ENCODE measurements around the gene FANK1. TPM values are rescaled to one million over a fixed set of nuclear protein-coding genes. Genes with fewer than 3 reads are reported as not detected.
"Not testable (repeated sequence)": the region's sequence is repeated elsewhere in the genome, so short reads cannot be mapped to it uniquely, and the experiment has no call there.

FANK1 gene
- total RNA-seq, 2 donors from 2014 or later = 1.1 TPM; not detected in 1

DNA sequence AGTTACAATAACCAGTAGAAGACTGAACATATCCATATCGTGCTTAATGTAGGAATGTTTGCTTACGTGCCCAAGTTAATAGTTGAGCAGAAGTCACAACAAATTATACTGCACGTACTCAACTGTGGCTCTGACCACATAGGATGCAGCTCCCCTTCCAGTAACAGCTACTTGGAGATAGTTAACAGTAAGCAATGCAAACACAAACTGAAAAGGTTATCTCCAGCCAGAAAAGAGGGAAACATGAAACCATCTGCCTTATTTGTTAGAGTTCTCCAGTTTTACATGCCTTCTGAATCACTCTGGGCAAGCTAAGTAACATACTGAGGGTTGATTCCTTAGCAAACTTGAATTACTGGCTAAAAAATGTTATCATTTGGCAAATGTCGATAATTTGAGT lies 25.0 kb upstream of the FANK1 start:
- ATAC-seq (replicated peaks in 1 of 2) (no peak), DNase-seq (no peak)
- Mint-ChIP-seq H3K36me3 (ENCODE audit: insufficient read depth in 2 of 2) (peaks cover 5 to 7% of the 10 kb centered on the region in 2 donors), H3K27me3 (ENCODE audit: low read depth) (no peaks in the 10 kb centered on the region), H3K9me3 (no peaks in the 10 kb centered on the region), H3K27ac (no peak overlapping the region), H3K4me3 (no peak overlapping the region), H3K4me1 (ENCODE audit: low read depth) (no peaks in the 10 kb centered on the region)

DNA sequence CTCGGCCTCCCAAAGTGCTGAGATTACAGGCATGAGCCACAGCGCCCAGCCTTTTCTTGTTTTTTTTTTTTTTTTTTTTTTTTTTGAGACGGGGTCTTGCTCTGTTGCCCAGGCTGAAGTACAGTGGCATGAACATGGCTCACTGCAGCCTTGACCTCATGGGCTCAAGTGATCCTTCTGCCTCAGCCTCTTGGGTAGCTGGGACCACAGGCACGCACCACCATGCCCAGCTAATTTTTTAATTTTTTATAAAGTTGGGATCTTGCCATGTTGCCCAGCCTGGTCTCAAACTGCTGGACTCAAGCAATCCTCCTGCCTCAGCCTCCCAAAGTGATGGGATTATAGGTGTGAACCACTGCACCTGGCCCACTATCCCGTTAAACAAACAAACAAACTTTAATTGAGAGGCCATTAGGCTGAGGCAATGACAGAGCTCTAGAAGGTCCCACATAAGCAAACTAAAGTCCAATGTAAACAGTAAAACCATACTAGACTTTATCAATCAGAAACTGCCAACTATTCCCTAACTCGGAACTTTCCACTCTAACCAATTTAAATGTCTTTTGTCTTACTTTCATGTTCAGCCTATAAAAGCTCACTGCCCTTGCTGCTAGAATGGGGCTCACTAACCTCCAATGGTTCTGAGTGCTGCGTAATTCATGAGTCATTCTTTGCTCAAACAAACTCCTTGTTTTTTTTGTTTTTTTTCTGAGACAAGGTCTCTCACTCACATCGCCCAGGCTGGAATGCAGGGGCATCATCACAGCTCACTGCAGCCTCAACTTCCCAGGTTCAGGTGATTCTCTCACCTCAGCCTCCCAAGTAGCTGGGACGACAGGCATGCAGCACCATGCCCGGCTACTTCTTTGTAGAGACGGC lies 17.2 kb upstream of the FANK1 start:
- peaks cover 10 to 13% of the 10 kb centered on the region in 2 donors for H3K36me3 Mint-ChIP-seq (ENCODE audit: insufficient read depth in 2 of 2)
- no peak for ATAC-seq (replicated peaks in 1 of 2)

DNA sequence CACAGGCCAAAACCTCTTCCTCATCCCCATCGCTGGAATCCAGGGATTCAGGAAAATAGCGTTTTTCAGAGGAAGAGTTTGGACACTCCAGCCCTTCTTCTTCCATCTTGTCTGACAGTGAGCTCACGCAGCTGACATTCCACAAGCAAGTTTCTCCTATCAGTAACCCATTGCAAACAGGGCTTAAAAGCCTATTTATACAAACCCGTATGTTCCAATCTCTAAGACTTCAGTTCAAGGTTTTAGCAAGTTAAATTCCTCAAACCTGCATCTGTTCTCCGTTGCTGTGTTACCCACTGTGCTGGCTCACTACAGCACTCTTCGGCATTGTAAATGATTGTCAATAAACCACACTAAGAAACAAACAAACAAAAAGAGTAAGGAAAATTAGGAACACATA lies 15.6 kb upstream of the FANK1 start:
- DNase-seq (no peak), ATAC-seq (replicated peaks in 1 of 2) (no peak)
- H3K36me3 Mint-ChIP-seq (ENCODE audit: insufficient read depth in 2 of 2) = peaks cover 8 to 11% of the 10 kb centered on the region in 2 donors
- no peak overlapping the region for H3K4me3 Mint-ChIP-seq
- no peaks in the 10 kb centered on the region for H3K4me1 Mint-ChIP-seq (ENCODE audit: low read depth)
- H3K27me3 Mint-ChIP-seq (ENCODE audit: low read depth) = no peaks in the 10 kb centered on the region
- no peak overlapping the region for H3K27ac Mint-ChIP-seq
- H3K9me3 Mint-ChIP-seq = no peaks in the 10 kb centered on the region

More for the DNA sequence above, 17.2 kb upstream of the FANK1 start:
- Mint-ChIP-seq H3K27ac (no peak overlapping the region), H3K27me3 (ENCODE audit: low read depth) (no peaks in the 10 kb centered on the region), H3K4me1 (ENCODE audit: low read depth) (no peaks in the 10 kb centered on the region), H3K9me3 (no peaks in the 10 kb centered on the region), H3K4me3 (no peak overlapping the region)
- DNase-seq = no peak

DNA sequence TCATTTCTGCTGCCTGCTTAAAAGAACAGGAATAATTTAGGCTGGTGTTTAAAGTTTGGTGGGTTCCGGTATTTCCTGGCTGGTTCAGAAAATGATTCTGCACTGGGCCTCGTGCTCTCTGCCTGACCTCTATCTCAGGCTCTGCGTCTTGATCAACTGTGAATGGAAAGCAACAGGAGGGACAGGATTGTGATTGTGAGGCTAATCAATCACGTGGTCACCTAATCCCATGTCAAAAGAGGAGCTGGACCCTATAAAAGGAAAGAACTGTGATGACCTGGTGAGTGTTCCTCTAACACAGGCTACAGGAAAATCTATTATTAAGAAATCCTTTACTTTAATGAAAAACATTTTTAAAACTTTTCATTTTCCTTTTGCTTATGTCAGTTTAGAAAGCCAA lies 15.2 kb upstream of the FANK1 start, which contains the start of gene DHX32:
TSS of gene DHX32 (minus strand) at position 101 of the 400 bp plus-strand sequence. CDS start 468 bp downstream, outside the sequence.
- no peak within 1 kb of the TSS for H3K4me3 Mint-ChIP-seq
- H3K27ac Mint-ChIP-seq = no peak within 1 kb of the TSS
- ATAC-seq (replicated peaks in 1 of 2) (no peak), DNase-seq (no peak)
- no peaks in the 10 kb centered on the region for H3K4me1 Mint-ChIP-seq (ENCODE audit: low read depth)
- no peaks in the 10 kb centered on the region for H3K9me3 Mint-ChIP-seq
- H3K27me3 Mint-ChIP-seq (ENCODE audit: low read depth) = no peaks in the 10 kb centered on the region
- H3K36me3 Mint-ChIP-seq (ENCODE audit: insufficient read depth in 2 of 2) = peaks cover 6 to 7% of the 10 kb centered on the region in 2 donors

DNA sequence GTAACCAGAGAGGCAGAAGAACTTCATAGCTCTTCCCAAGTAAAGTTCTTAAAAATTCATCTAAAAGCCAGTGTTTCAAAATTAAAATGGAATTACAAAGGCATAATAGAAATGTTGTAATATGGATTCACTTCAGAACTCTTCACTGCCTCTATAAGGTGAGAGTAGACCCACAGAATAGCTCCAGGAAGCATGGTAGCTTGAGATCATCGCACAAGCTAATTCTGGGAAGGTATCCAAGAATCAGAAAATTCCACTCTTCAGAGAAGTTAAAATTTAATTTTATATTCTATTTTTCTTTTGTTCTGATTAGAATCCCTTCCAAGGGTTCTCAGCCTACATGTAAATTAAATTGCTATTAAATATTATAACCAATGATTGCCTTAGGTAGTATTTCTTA lies 13.8 kb upstream of the FANK1 start:
- DNase-seq = no peak

DNA sequence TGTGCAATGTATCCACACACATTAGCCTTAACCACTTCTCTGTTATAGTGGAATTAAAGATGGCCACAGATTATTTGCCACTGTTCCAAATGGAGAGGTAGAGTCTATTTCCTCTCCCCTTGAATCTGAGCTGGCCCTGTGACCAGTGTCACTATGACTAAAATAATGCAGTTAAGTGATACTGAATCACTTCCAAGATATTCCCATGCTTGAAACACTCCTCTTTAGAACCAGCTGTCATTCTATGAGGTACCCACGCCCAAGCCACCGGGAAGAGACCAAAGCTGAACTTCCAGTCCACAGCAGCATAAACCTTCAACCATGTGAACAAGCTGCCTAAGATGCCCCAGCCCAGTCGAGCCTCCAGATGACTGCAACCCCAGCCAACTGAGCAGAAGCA lies 13.2 kb upstream of the FANK1 start:
- DNase-seq (no peak), ATAC-seq (replicated peaks in 1 of 2) (no peak)
- Mint-ChIP-seq H3K4me1 (ENCODE audit: low read depth) (no peaks in the 10 kb centered on the region), H3K27me3 (ENCODE audit: low read depth) (no peaks in the 10 kb centered on the region), H3K9me3 (no peaks in the 10 kb centered on the region), H3K27ac (no peak overlapping the region), H3K36me3 (ENCODE audit: insufficient read depth in 2 of 2) (peaks cover 3 to 6% of the 10 kb centered on the region in 2 donors), H3K4me3 (no peak overlapping the region)

More for the DNA sequence above, 13.8 kb upstream of the FANK1 start:
- Mint-ChIP-seq H3K36me3 (ENCODE audit: insufficient read depth in 2 of 2) (peaks cover 3 to 6% of the 10 kb centered on the region in 2 donors), H3K27ac (no peak overlapping the region), H3K4me1 (ENCODE audit: low read depth) (no peaks in the 10 kb centered on the region), H3K4me3 (no peak overlapping the region), H3K9me3 (no peaks in the 10 kb centered on the region), H3K27me3 (ENCODE audit: low read depth) (no peaks in the 10 kb centered on the region)
- ATAC-seq (replicated peaks in 1 of 2) = no peak

DNA sequence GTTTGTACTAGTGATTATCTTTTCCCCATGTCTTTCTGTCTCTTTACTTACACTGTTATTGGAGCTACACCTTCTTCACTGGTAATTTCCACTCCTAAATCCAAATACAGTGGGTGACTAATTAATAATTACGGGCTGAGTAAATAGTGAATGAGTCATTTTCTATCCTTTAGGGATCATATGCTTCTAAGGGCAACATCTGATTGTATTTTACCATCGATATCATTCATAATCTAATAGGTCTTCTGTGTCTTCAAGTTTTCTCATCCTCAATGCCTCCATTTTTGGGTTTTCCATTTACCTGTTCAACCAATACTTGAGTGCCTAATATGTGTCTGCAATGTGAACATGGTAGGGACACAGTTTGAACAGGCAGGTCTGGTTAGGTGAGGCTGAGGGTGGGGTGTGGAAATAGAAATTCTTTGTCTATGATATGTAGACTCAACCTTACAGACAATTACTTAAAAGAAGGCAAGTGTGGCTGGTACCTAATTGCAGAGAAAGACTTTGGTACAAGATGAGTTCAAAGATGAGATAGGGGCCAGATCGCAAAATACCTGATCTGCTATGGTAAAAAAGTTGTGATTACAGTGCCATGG lies 9.4 kb upstream of the FANK1 start:
- no peaks in the 10 kb centered on the region for H3K36me3 Mint-ChIP-seq (ENCODE audit: insufficient read depth in 2 of 2)
- no peak overlapping the region for H3K4me3 Mint-ChIP-seq
- H3K9me3 Mint-ChIP-seq = no peaks in the 10 kb centered on the region
- ATAC-seq (replicated peaks in 1 of 2) = no peak
- no peak for DNase-seq
- H3K27ac Mint-ChIP-seq = no peak overlapping the region
- H3K27me3 Mint-ChIP-seq (ENCODE audit: low read depth) = no peaks in the 10 kb centered on the region
- H3K4me1 Mint-ChIP-seq (ENCODE audit: low read depth) = no peaks in the 10 kb centered on the region

DNA sequence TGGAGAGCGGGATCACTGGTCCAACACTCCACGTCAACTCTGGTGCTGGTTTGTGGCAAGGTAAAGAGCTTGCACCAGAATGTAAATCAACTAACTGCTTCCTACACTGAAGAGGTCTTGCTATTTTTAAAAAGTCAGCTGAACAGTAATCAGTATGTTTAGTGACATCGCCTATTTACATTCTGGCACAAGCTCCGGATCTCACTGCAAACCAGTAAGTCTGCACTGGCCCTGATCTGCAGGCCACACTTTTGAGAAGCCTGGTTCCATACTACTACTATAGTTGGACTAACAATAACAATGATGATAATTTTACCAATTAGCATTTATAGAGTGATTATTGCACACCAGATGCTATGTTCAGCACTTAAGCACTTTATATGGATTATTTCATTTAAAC lies 6.9 kb upstream of the FANK1 start:
- not testable (repeated sequence) for DNase-seq; H3K27me3 Mint-ChIP-seq (ENCODE audit: low read depth); H3K9me3 Mint-ChIP-seq; H3K27ac Mint-ChIP-seq; H3K4me1 Mint-ChIP-seq (ENCODE audit: low read depth); H3K4me3 Mint-ChIP-seq; ATAC-seq (replicated peaks in 1 of 2); H3K36me3 Mint-ChIP-seq (ENCODE audit: insufficient read depth in 2 of 2)

DNA sequence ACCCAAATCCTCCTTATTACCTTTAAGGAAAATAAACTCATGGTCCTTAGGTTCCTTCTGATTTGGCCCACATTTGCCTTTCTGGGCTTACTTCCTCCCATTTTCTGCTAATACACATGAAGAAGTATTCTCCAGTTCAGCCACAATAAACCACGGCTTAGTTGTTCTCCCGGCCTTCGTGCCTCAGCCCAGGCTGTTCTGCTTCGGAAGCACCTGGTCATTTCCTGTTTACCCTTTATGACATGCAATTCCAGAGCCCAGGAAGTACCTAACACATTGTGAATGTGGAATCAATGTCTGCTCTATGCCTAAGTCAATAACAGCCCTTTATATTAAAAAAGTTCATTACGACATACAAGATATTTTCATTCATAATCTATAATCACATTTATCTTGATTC lies 4.0 kb upstream of the FANK1 start:
- not testable (repeated sequence) for H3K36me3 Mint-ChIP-seq (ENCODE audit: insufficient read depth in 2 of 2); ATAC-seq (replicated peaks in 1 of 2); H3K27ac Mint-ChIP-seq; DNase-seq; H3K4me3 Mint-ChIP-seq; H3K9me3 Mint-ChIP-seq; H3K4me1 Mint-ChIP-seq (ENCODE audit: low read depth)
- peaks cover 15% of the 10 kb centered on the region for H3K27me3 Mint-ChIP-seq (ENCODE audit: low read depth)

DNA sequence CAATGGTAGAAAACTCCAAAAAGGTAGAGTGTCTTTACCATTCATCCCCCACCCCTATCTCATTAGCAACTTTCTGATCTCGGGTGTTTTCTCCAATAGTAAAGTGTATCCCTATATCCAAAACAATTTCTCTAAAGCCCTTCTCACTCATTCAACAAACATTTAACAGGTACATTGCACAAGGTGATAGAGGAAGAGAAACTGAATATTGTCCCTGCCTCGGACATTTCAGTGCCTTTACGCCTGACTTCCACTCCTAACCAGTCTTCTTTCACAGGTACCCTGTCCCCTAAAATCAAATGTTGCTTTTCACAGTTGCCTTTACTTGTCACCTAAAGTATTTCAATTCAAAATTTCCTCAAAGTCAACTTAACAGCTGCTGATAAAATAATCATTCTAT lies 2.2 kb upstream of the FANK1 start:
- H3K4me1 Mint-ChIP-seq (ENCODE audit: low read depth); DNase-seq; H3K9me3 Mint-ChIP-seq; H3K36me3 Mint-ChIP-seq (ENCODE audit: insufficient read depth in 2 of 2); ATAC-seq (replicated peaks in 1 of 2): not testable (repeated sequence)
- Mint-ChIP-seq H3K4me3 (peak overlapping the region in 1 of 2 donors; percentile 28), H3K27ac (peak overlapping the region; percentile 61), H3K27me3 (ENCODE audit: low read depth) (peaks cover 24% of the 10 kb centered on the region)

DNA sequence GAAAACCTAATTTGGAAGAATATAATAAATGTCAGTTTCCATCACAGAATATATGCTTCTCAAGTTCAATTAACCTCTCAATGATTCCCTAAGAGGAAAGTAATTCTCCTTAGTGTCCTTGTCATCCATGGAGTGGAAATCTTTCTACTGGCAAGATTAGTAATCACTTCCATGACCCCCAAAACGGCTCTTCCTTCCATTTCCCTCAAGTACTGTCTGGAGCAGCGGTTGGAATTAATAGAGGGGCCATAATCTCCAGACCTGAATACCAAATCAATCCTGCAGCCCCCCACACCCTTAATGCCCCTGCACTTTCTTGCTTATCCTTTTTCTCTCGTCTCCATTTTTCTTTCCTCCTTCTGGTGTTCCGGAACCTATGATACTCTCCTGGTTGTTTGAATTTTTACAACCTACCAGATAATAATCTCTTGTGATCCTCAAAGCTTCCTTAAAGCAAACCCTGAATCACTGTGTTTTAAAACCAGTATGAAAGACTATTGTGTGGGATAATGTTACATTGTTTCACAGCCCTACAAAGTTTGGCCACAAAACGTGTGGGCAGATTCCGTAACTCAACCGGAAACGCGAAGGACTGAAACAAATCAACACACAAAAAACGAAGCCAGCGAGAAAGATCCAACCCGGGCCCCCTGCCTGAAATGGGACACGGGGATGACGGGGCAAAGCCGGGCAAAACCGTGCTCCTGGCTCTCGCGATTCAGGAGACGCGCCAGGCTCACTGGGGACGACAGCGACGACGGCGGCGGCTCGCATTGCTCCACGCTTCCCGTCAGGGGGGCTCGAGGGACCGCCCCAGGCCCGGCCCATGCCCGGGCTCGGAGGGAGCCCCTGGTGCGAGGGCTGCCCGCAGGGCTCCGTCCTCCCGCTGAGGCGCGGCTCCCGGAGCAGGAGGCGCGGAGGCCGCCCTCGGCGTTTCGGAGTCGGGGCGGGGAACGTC lies 955 bp upstream of the FANK1 start:
- peak; percentile 67 to 70 for ATAC-seq (replicated peaks in 1 of 2)
- not testable (repeated sequence) for H3K4me1 Mint-ChIP-seq (ENCODE audit: low read depth)

DNA sequence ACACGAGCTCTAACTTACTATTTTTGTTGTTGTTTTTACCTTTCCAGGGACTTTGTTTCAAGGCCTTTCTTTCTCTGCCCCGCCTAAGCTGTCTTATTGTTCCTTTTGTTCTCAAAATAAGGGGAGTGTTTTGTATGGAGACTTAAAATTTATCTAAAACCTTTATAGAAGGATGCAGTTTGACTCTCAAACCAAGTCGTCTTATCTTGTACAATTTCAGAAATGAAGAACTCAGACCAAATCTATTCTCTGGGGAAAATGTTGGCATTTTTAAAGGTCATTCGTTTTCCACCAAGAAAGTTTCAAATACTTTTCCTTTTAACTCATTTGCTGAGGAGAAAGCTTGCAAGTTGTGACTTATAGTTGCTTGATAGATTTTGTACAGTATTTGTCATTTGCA lies 953 bp downstream of the FANK1 start:
- not testable (repeated sequence) for H3K9me3 Mint-ChIP-seq; H3K36me3 Mint-ChIP-seq (ENCODE audit: insufficient read depth in 2 of 2); ATAC-seq (replicated peaks in 1 of 2); DNase-seq; H3K4me1 Mint-ChIP-seq (ENCODE audit: low read depth)
- H3K4me3 Mint-ChIP-seq = peak overlapping the region; percentile 90 to 91
- peak overlapping the region; percentile 33 for H3K27ac Mint-ChIP-seq
- H3K27me3 Mint-ChIP-seq (ENCODE audit: low read depth) = peaks cover 24% of the 10 kb centered on the region

More for the DNA sequence above, 955 bp upstream of the FANK1 start:
- H3K9me3 Mint-ChIP-seq; H3K36me3 Mint-ChIP-seq (ENCODE audit: insufficient read depth in 2 of 2): not testable (repeated sequence)
- H3K27ac Mint-ChIP-seq = peak overlapping the region; percentile 84
- peak; percentile 55 to 66 for DNase-seq
- H3K27me3 Mint-ChIP-seq (ENCODE audit: low read depth) = peaks cover 24% of the 10 kb centered on the region
- H3K4me3 Mint-ChIP-seq = peak overlapping the region; percentile 91 to 98

DNA sequence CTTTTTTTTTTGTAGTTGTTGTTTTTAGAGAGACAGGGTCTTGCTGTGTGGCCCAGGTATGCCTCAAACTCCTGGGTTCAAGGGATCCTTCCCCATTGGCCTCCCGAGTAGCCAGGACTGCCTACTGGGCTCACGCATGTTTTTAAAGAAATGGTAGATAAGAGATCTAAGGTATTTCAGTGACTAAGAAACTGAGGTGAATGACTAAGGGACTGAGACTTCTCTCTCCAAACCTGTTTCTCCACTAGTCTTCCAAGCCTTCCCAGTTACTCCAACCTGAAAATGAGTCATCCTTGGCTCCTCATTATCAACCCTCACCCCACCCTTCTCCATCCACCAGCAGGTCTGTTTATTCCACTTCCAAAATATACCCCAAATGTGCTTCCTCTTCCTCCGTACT lies 4.6 kb downstream of the FANK1 start:
- not testable (repeated sequence) for H3K4me1 Mint-ChIP-seq (ENCODE audit: low read depth); H3K4me3 Mint-ChIP-seq; H3K9me3 Mint-ChIP-seq; H3K27ac Mint-ChIP-seq; ATAC-seq (replicated peaks in 1 of 2); DNase-seq; H3K36me3 Mint-ChIP-seq (ENCODE audit: insufficient read depth in 2 of 2)
- peaks cover 24% of the 10 kb centered on the region for H3K27me3 Mint-ChIP-seq (ENCODE audit: low read depth)
